GM19043 (cell line): ENCODE results near the gene HDAC10.

ENCODE experiments used
- ATAC-seq: cut with Tn5 transposase; IDR thresholded peaks from one replicate; pipeline ENCODE4 v1.9.1; 2021; ENCODE audit warnings: low read depth; ENCODE audit not compliant: unreplicated experiment

HDAC10 gene

GRCh38 chr22:50219800-50220602 is 31.1 kb downstream of the HDAC10 start:
- ATAC-seq: no peak

DNA sequence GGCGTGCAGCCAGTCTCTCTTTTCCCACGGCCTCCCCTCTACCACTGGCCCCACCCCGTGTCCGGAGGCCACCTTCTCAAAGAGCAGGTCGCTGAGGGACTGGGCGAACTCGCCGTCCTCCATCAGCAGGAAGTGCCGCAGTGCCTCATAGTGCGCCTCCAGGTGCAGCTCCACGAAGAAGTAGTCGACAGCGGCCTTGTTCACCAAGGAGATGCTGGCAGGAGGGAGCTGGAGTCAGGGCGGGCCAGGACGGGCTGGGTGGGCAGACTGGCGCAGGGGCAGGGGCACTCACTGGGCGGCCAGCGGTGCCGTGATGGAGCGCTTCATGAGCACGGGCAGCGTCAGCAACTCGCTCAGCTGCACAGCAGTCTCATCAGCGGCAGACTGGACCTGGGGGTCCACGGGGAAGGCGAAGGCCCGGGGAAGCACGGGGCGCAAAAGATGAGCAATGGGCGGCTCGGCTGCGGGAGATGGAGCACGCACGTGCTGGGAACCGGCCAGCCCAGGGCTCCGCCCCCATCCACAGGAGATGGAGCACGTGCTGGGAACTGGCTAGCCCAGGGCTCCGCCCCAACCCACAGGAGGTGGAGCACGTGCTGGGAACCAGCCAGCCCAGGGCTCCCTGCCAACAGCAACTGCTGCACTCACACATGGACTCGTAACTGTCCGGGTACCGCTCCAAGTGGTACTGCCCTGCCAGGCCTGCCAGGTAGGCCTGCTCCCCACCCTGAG is 31.9 kb downstream of the HDAC10 start:
- ATAC-seq: no peak

GRCh38 chr22:50218153-50218995 is 32.7 kb downstream of the HDAC10 start:
- ATAC-seq: no peak

DNA sequence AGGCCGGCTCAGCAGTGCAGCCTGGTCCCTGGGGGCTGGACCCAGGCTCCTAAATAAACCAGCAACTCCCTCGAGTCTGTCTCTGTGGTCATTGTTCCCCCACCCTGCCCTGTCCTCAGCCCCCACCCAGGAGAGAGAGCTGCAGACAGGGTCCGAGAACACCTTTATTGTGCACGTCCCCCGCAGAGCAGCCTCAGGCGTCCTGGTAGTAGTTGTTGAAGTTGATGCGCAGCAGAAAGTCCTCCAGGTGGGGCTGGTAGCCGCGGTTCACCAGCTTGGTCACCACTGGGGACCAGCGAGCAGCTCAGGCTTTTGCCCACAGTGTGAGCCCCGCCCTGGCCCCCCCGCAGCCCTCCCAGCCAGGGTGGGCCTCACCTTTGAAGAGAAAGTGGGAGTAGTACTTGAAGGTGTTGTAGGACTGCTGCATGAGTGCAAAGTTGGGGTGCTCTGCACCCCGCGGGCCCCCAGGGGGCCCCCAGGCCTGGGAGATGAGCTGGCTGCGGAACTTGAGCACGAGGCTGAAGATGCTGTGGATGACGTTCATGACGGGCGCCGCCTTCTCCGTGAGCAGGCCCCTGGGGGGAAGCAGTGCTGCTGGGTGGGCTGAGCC is 33.4 kb downstream of the HDAC10 start:
- ATAC-seq: no peak

DNA sequence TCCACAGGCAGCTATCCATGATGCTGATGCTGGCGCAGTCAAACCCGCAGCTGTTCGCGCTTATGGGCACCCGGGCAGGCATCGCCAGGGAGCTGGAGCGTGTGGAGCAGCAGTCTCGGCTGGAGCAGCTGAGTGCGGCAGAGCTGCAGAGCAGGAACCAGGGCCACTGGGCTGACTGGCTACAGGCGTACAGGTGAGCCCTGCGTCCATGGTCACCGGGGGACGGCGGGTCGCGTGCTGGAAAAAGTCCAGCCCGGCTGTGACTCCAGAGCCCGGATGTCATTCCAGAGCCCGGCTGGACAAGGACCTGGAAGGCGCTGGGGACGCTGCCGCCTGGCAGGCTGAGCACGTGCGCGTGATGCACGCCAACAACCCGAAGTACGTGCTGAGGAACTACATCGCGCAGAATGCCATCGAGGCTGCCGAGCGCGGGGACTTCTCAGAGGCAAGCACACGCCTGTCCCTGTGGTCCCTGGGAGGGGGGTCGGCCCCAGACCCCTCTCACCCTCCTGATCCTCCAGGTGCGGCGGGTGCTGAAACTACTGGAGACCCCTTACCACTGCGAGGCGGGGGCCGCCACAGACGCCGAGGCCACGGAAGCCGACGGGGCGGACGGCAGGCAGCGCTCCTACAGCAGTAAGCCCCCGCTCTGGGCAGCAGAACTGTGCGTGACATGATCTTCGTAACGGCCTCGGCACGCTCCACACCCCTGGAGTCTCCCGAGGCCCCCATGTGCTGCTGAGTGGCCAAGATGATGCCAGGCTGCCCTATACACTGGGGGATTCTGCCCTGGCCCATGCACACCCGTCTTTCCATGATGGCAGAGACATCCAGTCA is 34.2 kb downstream of the HDAC10 start:
- ATAC-seq: no peak

DNA sequence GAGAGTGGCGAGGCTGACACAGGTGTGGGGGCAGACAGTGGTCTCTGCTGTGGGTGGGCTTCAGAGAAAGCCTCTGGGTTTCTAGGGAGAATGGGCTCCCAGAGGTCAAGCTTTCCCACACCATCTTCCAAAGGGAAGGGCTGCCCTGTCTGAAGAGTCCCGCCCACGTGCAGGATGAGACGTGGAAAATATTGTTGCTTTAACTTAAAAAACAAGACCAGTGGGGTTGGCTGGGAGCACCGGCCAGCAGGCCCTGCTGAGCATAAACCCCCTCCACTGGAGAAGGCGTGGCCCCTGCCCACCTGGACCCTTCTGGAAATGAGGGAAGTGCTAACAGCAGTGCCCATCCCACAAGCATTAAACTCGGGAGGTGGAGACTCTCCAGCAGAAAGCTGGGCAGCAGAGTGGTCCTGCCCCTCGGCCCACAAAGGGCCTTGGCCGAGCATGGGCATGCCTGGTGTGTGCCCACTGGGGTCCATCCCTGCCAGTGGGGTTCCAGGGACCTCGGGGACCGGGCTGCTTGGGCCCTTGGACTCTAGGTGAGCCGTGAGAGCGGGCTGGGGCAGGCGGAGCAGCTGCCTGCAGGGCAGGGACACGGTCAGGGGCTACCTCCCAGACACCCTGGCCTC is 34.9 kb downstream of the HDAC10 start:
- ATAC-seq: no peak

DNA sequence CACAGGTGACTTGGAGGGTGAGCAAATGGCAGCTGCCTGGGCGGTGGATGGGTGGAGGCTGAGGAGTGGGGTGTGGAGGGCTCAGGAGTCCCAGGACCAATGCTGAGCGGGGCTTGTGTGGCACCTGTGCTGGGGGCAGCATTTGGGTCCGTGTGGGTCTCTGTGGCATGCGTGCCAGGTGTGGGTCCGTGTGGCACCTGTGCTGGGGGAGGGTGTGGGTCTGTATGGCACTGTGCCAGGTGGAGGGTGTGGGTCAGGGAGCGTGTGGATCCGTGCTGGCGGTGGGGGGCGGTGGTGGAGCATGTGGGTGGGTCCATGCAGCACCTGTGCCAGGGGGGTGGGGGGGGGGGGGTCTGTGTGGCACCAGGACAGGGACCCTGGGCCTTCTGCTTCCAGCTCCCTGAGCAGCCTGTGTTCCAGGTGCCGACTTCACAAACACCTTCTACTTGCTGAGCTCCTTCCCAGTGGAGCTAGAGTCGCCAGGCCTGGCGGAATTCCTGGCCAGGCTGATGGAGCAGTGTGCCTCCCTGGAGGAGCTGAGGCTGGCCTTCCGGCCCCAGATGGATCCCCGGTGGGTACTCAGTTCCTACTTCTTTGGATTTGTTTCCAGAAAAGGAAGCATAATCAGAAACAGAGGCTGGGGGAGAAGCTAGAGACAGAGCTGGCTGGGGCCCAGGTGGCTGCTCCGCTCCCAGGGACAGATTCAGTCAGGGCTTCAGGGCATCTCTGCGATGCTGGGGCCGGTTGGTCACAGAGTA is 35.6 kb downstream of the HDAC10 start:
- ATAC-seq: no peak

DNA sequence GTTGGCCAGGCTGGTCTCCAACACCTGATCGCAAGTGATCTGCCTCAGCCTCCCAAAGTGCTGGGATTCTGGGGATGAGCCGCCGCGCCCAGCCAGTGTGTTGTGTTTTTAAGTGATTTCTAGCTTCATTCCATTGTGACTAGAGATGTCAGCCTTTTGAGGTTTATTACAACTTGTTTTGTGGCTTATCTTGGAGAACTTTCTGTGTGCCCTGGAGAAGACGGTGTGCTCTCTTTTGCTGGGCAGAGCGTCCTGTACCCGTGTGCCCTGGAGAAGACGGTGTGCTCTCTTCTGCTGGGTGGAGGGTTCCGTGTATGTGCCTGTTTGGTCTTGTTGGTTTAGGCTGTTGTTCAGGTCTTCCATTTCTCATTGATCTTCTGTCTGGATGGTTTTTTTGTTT is 37.8 kb downstream of the HDAC10 start:
- ATAC-seq: no peak

- no peak for ATAC-seq
These were observed 39.9 kb downstream of the HDAC10 start for GRCh38 chr22:50211147-50211546.

DNA sequence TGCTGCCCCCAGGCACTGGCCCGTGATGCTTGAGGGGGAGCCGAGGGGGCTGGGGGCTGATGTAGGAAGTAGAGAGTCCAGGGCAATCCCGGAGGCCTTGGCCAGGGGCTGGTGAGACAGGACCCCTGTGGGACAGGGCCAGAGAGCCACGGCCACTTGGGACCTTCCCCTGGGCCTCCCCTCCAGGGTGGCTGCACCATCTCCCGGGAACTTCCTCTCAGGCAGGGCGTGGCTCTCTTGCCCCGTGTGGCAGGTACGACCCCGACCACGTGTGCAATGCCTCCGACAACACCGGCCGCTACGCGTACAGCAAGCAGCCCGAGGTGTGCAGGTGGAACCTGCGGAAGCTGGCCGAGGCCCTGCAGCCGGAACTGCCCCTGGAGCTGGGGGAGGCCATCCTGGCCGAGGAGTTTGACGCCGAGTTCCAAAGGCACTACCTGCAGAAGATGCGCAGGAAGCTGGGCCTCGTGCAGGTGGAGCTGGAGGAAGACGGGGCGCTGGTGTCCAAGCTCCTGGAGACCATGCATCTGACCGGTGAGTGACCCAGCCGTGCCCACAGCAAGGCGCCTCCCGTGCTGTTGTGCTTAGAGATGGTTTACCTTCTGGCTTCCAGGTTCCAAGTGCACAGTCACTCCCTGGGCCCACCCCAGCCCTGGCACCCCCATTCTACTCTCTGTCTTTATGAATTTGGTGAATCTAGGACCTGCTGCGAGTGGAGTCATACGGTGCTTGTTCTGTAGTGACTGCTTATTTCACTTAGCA is 40.5 kb downstream of the HDAC10 start:
- no peak for ATAC-seq

GRCh38 chr22:50209893-50210292 is 41.2 kb downstream of the HDAC10 start:
- ATAC-seq: no peak

DNA sequence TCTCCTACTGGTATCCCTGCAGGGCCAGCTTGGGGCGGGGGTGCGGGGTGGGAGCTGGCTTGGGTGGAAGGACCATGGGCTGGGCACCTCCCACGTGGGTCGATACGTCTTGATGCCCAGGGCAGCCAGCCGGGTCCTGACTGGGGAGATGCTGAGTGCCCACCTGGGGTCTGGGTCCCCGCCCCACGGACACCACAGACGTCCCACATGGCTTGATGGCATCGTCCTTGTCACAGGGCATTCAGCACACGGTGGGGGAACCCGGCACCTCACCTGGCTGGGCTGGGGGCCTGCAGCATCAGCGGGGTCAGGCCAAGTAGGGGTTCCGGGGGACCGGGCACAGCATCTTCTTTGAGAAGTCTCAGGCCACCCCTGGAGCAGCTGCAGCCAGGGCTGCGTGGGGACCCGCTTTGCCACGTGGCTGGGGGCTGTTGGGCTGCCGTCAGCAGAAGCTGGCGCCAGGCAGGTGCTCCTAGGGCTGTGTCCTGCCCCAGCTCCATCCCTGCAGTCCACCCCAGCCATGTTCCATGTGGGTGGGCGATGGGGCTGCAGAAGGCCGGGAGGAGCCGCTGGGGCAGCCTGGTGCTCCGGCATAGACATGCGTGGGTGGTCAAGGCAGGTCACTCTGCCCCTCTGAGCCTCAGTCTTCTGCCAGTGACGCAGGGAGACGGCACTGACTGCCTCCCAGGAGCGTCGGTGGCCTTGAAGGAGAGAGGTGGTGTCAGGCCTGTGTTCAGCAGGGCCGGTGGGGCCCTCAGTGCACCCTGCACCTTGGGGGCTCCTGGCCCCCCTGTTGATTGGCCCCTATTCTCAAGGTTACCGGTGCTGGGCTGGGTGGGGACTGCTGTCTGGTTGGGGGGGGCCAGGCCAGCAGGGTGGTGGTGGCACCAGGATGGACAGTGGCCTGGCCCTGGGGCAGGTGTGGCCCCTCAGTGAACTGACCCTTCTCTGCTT is 41.8 kb downstream of the HDAC10 start:
- no peak for ATAC-seq

- no peak for ATAC-seq
These were observed 42.6 kb downstream of the HDAC10 start for GRCh38 chr22:50208430-50208938.

DNA sequence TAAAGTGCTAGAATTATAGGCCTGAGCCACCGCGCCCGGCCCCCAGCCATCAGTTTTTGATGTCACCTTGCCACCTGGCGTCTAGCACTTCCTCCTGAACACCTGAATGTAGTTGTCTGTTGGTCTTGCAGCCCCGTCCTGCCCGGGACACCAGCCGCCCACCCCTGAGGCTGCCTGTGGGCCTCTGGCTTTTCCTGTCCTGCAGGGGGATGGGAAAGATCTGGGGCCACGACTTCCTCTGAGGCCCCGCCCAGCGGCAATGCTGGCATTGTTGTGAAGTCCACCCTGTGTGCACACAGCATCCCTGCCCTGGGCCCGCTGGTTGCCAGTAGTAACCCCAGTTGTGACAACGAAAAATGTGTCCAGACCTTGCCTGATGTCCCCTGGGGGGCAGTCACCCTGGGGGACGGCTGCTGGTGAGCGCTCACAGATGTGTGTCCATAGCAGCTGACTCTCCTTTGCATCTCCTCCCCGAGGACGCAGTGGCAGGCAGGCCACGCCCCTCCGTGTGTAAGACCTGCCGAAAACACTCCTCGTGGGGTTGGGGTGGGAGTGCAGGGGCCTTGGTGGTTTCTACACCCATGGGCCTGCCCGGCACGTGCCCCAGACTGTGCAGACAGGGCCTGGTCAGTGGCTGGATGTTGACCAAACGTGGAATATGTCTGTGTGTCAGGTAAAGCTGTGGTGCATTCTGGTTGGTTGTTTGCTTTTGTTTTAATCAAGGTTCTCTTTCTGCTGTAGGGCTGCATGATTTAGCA is 43.5 kb downstream of the HDAC10 start:
- ATAC-seq: no peak

DNA sequence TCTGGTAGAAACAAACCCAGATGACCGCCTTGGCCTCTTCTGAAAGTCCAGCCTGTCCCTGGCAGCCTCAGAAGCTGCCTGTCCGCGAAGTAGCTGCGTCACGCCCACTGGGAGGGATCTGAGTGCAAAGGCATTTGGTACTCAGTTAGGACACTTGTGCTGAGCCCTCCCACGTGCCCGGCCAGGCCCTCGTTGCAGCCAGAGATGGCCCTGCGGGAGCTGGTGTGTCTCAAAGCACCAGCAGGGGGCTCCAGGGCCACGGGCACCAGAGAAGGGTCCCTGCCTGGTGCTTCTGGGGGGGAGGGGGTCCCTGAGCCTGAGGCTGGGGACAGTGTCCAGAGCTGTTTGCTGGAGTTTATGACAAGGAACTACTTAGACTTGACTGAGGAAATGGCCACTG is 44.5 kb downstream of the HDAC10 start:
- no peak for ATAC-seq
